GM12878 (cell line): Measurements from ENCODE around the gene DPM2.

ENCODE experiments used
- EP300 ChIP-seq, 2 experiments: fragments of 150-350 bp in 1 of 2; IDR thresholded peaks; 2 replicates each; pipeline ENCODE4 v1.6.1; 2011 to 2012; ENCODE audit warnings: low read depth in 2 of 2, low read length in 2 of 2, borderline replicate concordance in 1 of 2, improper control_type of control experiment in 1 of 2, inconsistent platforms in 1 of 2; ENCODE audit not compliant: control insufficient read depth in 1 of 2
- ETV6 ChIP-seq, 2 experiments: fragments of 450-650 bp in 1 of 2; IDR thresholded peaks in 1 of 2; conservative IDR thresholded peaks in 1 of 2; 2 replicates each; pipeline ENCODE4 v1.6.1; 2014; ENCODE audit warnings: antibody characterized with exemption in 1 of 2, borderline replicate concordance in 1 of 2, low read depth in 1 of 2, mild to moderate bottlenecking in 1 of 2, moderate library complexity in 1 of 2
- FOS ChIP-seq: IDR thresholded peaks from 3 replicates; pipeline ENCODE4 v1.6.1; 2011; ENCODE audit warnings: borderline replicate concordance; ENCODE audit not compliant: insufficient read length; ENCODE audit errors: extremely low read depth
- GABPA ChIP-seq: IDR thresholded peaks from 2 replicates; pipeline ENCODE4 v1.6.1; 2014; ENCODE audit warnings: antibody characterized with exemption, low read depth, mild to moderate bottlenecking, inconsistent platforms
- HDAC2 ChIP-seq: fragments of 200-600 bp; sonication (generic); IDR thresholded peaks from 2 replicates; pipeline ENCODE4 v1.6.1; 2017
- MYC ChIP-seq: IDR thresholded peaks from 2 replicates; pipeline ENCODE4 v1.6.1; 2011; ENCODE audit warnings: mild to moderate bottlenecking, low read length, moderate library complexity, inconsistent platforms; ENCODE audit not compliant: insufficient read depth, insufficient replicate concordance, insufficient read length, severe bottlenecking
- RAD21 ChIP-seq: IDR thresholded peaks from 2 replicates; pipeline ENCODE4 v1.6.1; 2011; ENCODE audit warnings: mild to moderate bottlenecking, low read depth, low read length, moderate library complexity; ENCODE audit not compliant: insufficient read depth
- SIN3A ChIP-seq: IDR thresholded peaks from 2 replicates; pipeline ENCODE4 v1.6.1; 2012; ENCODE audit warnings: low read depth, low read length, improper control_type of control experiment
- TF ChIP-seq, protein P1 (sequence below), 3 experiments: IDR thresholded peaks in 2 of 3; conservative IDR thresholded peaks in 1 of 3; 2 replicates each; pipeline ENCODE4 v1.5.1; 2011; ENCODE audit warnings: low read depth in 3 of 3, low read length in 3 of 3, mild to moderate bottlenecking in 3 of 3, control low read depth in 2 of 3, moderate library complexity in 2 of 3, inconsistent platforms in 1 of 3, mixed read lengths in 1 of 3; ENCODE audit not compliant: control insufficient read depth in 2 of 3, insufficient read depth in 1 of 3; ENCODE audit errors: extremely low read depth in 1 of 3
- TF ChIP-seq, protein P2 (sequence below): fragments of 450-650 bp; formaldehyde crosslinking; IDR thresholded peaks from 2 replicates; pipeline ENCODE4 v1.4.0; 2020; ENCODE audit warnings: mild to moderate bottlenecking, moderate library complexity
- TF ChIP-seq, protein P3 (sequence below): IDR thresholded peaks from 2 replicates; pipeline ENCODE4 v1.6.1; 2011; ENCODE audit warnings: low read depth, low read length, improper control_type of control experiment, borderline replicate concordance
- TF ChIP-seq, protein P4 (sequence below): fragments of 450-650 bp; IDR thresholded peaks from 2 replicates; pipeline ENCODE4 v1.6.1; 2017; ENCODE audit warnings: antibody characterized with exemption, mild to moderate bottlenecking, moderate library complexity

DNA sequence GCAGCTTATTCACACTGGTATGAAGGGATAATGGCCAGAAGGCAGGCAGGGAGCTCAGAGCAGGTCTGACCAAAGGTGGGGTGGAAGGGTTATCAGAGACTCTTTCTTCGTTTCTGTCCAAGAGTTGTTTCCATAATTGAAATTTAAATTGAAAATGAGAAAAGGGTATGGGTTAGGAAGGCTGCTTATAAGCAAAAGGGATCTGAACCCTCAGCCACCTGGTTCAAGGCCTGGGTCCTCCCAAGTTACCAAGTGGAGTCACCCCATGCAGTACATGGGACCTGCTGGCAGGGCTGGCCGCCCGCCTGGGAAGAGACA is 25.3 kb upstream of the DPM2 start:
- TF ChIP-seq, protein P1, sequence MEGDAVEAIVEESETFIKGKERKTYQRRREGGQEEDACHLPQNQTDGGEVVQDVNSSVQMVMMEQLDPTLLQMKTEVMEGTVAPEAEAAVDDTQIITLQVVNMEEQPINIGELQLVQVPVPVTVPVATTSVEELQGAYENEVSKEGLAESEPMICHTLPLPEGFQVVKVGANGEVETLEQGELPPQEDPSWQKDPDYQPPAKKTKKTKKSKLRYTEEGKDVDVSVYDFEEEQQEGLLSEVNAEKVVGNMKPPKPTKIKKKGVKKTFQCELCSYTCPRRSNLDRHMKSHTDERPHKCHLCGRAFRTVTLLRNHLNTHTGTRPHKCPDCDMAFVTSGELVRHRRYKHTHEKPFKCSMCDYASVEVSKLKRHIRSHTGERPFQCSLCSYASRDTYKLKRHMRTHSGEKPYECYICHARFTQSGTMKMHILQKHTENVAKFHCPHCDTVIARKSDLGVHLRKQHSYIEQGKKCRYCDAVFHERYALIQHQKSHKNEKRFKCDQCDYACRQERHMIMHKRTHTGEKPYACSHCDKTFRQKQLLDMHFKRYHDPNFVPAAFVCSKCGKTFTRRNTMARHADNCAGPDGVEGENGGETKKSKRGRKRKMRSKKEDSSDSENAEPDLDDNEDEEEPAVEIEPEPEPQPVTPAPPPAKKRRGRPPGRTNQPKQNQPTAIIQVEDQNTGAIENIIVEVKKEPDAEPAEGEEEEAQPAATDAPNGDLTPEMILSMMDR (IDR thresholded peaks at IDR 0.05 in 2 of 3, conservative IDR thresholded peaks at IDR 0.05 in 1 of 3; ENCODE audit: control insufficient read depth in 2 of 3, extremely low read depth in 1 of 3, insufficient read depth in 1 of 3, low read depth in 3 of 3, low read length in 3 of 3), result no peak
- TF ChIP-seq RAD21, result no peak
- no peak for TF ChIP-seq SIN3A
- TF ChIP-seq ETV6 (conservative IDR thresholded peaks at IDR 0.05 in 1 of 2, IDR thresholded peaks at IDR 0.05 in 1 of 2; ENCODE audit: borderline replicate concordance in 1 of 2, low read depth in 1 of 2), result no peak
- no peak for TF ChIP-seq MYC
- TF ChIP-seq, protein P2, sequence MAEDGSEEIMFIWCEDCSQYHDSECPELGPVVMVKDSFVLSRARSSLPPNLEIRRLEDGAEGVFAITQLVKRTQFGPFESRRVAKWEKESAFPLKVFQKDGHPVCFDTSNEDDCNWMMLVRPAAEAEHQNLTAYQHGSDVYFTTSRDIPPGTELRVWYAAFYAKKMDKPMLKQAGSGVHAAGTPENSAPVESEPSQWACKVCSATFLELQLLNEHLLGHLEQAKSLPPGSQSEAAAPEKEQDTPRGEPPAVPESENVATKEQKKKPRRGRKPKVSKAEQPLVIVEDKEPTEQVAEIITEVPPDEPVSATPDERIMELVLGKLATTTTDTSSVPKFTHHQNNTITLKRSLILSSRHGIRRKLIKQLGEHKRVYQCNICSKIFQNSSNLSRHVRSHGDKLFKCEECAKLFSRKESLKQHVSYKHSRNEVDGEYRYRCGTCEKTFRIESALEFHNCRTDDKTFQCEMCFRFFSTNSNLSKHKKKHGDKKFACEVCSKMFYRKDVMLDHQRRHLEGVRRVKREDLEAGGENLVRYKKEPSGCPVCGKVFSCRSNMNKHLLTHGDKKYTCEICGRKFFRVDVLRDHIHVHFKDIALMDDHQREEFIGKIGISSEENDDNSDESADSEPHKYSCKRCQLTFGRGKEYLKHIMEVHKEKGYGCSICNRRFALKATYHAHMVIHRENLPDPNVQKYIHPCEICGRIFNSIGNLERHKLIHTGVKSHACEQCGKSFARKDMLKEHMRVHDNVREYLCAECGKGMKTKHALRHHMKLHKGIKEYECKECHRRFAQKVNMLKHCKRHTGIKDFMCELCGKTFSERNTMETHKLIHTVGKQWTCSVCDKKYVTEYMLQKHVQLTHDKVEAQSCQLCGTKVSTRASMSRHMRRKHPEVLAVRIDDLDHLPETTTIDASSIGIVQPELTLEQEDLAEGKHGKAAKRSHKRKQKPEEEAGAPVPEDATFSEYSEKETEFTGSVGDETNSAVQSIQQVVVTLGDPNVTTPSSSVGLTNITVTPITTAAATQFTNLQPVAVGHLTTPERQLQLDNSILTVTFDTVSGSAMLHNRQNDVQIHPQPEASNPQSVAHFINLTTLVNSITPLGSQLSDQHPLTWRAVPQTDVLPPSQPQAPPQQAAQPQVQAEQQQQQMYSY (CRISPR knock-in tag), result no peak
- TF ChIP-seq HDAC2, result no peak
- no peak for TF ChIP-seq FOS
- TF ChIP-seq, protein P3, sequence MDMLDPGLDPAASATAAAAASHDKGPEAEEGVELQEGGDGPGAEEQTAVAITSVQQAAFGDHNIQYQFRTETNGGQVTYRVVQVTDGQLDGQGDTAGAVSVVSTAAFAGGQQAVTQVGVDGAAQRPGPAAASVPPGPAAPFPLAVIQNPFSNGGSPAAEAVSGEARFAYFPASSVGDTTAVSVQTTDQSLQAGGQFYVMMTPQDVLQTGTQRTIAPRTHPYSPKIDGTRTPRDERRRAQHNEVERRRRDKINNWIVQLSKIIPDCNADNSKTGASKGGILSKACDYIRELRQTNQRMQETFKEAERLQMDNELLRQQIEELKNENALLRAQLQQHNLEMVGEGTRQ, result no peak
- no peak for TF ChIP-seq EP300 (IDR thresholded peaks at IDR 0.05; ENCODE audit: borderline replicate concordance in 1 of 2, control insufficient read depth in 1 of 2, low read depth in 2 of 2, low read length in 2 of 2)
- no peak for TF ChIP-seq GABPA
- TF ChIP-seq, protein P4, sequence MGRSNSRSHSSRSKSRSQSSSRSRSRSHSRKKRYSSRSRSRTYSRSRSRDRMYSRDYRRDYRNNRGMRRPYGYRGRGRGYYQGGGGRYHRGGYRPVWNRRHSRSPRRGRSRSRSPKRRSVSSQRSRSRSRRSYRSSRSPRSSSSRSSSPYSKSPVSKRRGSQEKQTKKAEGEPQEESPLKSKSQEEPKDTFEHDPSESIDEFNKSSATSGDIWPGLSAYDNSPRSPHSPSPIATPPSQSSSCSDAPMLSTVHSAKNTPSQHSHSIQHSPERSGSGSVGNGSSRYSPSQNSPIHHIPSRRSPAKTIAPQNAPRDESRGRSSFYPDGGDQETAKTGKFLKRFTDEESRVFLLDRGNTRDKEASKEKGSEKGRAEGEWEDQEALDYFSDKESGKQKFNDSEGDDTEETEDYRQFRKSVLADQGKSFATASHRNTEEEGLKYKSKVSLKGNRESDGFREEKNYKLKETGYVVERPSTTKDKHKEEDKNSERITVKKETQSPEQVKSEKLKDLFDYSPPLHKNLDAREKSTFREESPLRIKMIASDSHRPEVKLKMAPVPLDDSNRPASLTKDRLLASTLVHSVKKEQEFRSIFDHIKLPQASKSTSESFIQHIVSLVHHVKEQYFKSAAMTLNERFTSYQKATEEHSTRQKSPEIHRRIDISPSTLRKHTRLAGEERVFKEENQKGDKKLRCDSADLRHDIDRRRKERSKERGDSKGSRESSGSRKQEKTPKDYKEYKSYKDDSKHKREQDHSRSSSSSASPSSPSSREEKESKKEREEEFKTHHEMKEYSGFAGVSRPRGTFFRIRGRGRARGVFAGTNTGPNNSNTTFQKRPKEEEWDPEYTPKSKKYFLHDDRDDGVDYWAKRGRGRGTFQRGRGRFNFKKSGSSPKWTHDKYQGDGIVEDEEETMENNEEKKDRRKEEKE, result no peak
